Vagina (tissue), 2 donors: ENCODE data around the gene COG3. TPM values are rescaled to one million over a fixed set of nuclear protein-coding genes. Genes with fewer than 3 reads are reported as not detected.
A peak's percentile ranks its signal among the peaks of the same experiment; 100 is the strongest.

Experiments
- DNase-seq, 2 donors: peaks; one replicate each; pipeline ENCODE4 v3.0.0-alpha.2; 2017; ENCODE audit errors: extremely low spot score in 2 of 2
- H3K27ac ChIP-seq: fragments of 200-600 bp; sonication (generic); one replicate; pipeline ENCODE4 v1.5.1; 2019
- H3K27me3 ChIP-seq: fragments of 200-600 bp; sonication (generic); one replicate; pipeline ENCODE4 v1.5.1; 2019
- H3K36me3 ChIP-seq, 2 donors: fragments of 200-600 bp; sonication (generic); one replicate each; pipeline ENCODE4 v1.5.1; 2017 to 2019
- H3K4me1 ChIP-seq: fragments of 200-600 bp; sonication (generic); one replicate; pipeline ENCODE4 v1.5.1; 2019
- H3K4me3 ChIP-seq, 2 donors: fragments of 200-600 bp; sonication (generic); 1 replicate in 1 of 2; 2 replicates in 1 of 2; pipeline ENCODE4 v1.5.1; 2016 to 2019
- H3K9me3 ChIP-seq: fragments of 200-600 bp; sonication (generic); one replicate; pipeline ENCODE4 v1.5.1; 2019
- POLR2A ChIP-seq, 2 donors: fragments of 450-650 bp; IDR thresholded peaks; one replicate each; pipeline ENCODE4 v1.6.1; 2017; ENCODE audit warnings: antibody characterized with exemption in 2 of 2, mild to moderate bottlenecking in 2 of 2, moderate library complexity in 2 of 2
- POLR2AphosphoS5 ChIP-seq, 2 donors: sonication (generic); formaldehyde crosslinking; IDR thresholded peaks; one replicate each; pipeline ENCODE4 v1.9.0; 2017; ENCODE audit warnings: antibody characterized with exemption in 2 of 2, mild to moderate bottlenecking in 2 of 2, low read depth in 1 of 2; ENCODE audit not compliant: insufficient read depth in 1 of 2
- intact Hi-C: fragments of 100-400 bp; cut with DNase I; formaldehyde crosslinking; loops from one replicate; pipeline ENCODE4 v1.15.1; 2023
- total RNA-seq: library from RNA; depleted of rRNA; stranded (reverse); fragments of >200 nt; gene quantifications from one replicate; pipeline ENCODE4 v1.2.3, GENCODE V29; 2016
- TF ChIP-seq, protein P1 (sequence below), 3 experiments: fragments of 450-650 bp in 2 of 3; fragments of 200-600 bp in 1 of 3; sonication (generic) in 1 of 3; IDR thresholded peaks; one replicate each; pipeline ENCODE4 v1.5.1; 2017 to 2019; ENCODE audit warnings: antibody characterized with exemption in 3 of 3, mild to moderate bottlenecking in 2 of 3, moderate library complexity in 2 of 3

COG3 gene
- total RNA-seq, 1 donor from 2014 or later = 25.3 TPM

DNA sequence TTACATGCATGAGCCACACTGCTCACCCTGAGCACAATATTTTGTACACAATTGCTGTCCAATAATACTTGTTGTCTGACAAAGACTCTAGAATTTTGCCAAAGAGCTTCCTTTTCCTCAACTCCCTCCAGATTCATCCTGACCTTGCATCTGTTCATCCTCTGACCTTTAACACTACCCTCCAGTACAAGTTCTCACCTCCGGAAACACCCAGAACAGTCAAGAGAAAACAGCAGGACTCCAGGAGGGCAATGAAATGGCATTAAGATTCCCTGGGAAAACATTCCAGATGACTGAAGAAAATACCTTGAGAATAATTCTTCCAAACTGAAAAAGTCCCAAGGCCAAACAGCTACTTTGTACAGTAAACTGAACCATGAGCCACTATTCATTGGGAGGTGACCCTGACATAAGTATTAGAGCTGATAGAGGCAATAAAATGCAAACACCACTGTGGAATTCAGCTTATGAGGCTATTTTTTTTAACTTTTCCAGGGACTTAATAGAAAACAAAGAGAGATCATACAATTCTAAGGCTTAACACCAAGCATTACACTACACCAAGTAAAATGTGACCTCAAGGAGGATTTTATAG lies 15.7 kb upstream of the COG3 start:
- intact Hi-C loops = no loop called here
- DNase-seq = peak in 1 of 2 donors; percentile 3
- H3K9me3 ChIP-seq = no peaks in the 10 kb centered on the region

DNA sequence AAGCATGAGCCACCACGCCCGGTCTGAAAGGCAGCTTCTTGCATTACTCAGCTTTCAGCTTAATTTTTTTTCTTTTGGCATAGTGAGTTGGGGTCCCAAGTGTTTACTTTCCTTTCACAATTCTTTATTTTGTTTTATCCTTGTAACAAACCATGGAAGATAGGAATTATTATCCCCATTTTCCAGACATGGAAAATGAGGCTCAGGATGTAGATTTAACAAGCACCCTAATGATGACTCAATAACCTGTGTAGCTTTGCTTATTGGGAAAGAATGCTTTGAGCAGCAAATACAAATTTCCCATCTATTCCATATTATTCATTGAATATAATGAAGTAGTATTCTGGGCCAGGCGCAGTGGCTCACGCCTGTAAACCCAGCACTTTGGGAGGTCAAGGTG lies 13.5 kb upstream of the COG3 start:
- intact Hi-C loops = no loop called here
- Histone ChIP-seq H3K4me1 (no peaks in the 10 kb centered on the region), H3K4me3 (no peak overlapping the region), H3K27me3 (no peaks in the 10 kb centered on the region), H3K9me3 (no peaks in the 10 kb centered on the region), H3K27ac (no peak overlapping the region), H3K36me3 (no peaks in the 10 kb centered on the region)
- no peak for DNase-seq
- no peak for TF ChIP-seq POLR2AphosphoS5 (IDR thresholded peaks at IDR 0.05; ENCODE audit: insufficient read depth in 1 of 2, low read depth in 1 of 2)
- TF ChIP-seq POLR2A (IDR thresholded peaks at IDR 0.05) = no peak
- TF ChIP-seq, protein P1, sequence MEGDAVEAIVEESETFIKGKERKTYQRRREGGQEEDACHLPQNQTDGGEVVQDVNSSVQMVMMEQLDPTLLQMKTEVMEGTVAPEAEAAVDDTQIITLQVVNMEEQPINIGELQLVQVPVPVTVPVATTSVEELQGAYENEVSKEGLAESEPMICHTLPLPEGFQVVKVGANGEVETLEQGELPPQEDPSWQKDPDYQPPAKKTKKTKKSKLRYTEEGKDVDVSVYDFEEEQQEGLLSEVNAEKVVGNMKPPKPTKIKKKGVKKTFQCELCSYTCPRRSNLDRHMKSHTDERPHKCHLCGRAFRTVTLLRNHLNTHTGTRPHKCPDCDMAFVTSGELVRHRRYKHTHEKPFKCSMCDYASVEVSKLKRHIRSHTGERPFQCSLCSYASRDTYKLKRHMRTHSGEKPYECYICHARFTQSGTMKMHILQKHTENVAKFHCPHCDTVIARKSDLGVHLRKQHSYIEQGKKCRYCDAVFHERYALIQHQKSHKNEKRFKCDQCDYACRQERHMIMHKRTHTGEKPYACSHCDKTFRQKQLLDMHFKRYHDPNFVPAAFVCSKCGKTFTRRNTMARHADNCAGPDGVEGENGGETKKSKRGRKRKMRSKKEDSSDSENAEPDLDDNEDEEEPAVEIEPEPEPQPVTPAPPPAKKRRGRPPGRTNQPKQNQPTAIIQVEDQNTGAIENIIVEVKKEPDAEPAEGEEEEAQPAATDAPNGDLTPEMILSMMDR (IDR thresholded peaks at IDR 0.05) = no peak

More for the DNA sequence above, 15.7 kb upstream of the COG3 start:
- no peaks in the 10 kb centered on the region for H3K4me1 ChIP-seq
- H3K36me3 ChIP-seq = no peaks in the 10 kb centered on the region
- H3K4me3 ChIP-seq = no peak overlapping the region
- H3K27me3 ChIP-seq = no peaks in the 10 kb centered on the region
- no peak overlapping the region for H3K27ac ChIP-seq
- TF ChIP-seq POLR2AphosphoS5 (IDR thresholded peaks at IDR 0.05; ENCODE audit: insufficient read depth in 1 of 2, low read depth in 1 of 2) (no peak), POLR2A (IDR thresholded peaks at IDR 0.05) (no peak)
- TF ChIP-seq, protein P1 (IDR thresholded peaks at IDR 0.05) = no peak

DNA sequence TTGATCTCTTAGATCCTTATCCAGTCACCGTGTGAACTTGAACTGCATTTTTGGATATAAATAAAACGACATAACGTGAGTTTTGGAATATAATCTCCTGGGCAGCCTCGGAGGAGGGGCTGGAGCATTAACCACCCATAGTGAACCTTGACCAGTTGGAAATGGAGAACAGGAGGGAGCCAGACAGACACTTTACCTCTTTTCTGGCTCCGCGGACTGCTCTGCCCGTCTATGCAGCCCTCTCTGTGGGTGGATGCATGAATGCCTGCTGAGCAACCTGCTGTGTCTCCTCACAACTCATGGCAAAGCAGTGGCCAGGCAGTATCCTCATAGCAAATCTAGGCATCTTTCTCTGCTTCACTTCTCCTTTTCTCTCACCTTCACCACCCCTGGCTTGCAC lies 10.5 kb upstream of the COG3 start:
- intact Hi-C loops = no loop called here
- no peak for DNase-seq
- Histone ChIP-seq H3K9me3 (no peaks in the 10 kb centered on the region), H3K27ac (no peak overlapping the region), H3K4me1 (no peaks in the 10 kb centered on the region), H3K27me3 (no peaks in the 10 kb centered on the region), H3K36me3 (no peaks in the 10 kb centered on the region), H3K4me3 (no peak overlapping the region)
- TF ChIP-seq, protein P1 (IDR thresholded peaks at IDR 0.05) = no peak
- no peak for TF ChIP-seq POLR2A (IDR thresholded peaks at IDR 0.05)
- TF ChIP-seq POLR2AphosphoS5 (IDR thresholded peaks at IDR 0.05; ENCODE audit: insufficient read depth in 1 of 2, low read depth in 1 of 2) = no peak

DNA sequence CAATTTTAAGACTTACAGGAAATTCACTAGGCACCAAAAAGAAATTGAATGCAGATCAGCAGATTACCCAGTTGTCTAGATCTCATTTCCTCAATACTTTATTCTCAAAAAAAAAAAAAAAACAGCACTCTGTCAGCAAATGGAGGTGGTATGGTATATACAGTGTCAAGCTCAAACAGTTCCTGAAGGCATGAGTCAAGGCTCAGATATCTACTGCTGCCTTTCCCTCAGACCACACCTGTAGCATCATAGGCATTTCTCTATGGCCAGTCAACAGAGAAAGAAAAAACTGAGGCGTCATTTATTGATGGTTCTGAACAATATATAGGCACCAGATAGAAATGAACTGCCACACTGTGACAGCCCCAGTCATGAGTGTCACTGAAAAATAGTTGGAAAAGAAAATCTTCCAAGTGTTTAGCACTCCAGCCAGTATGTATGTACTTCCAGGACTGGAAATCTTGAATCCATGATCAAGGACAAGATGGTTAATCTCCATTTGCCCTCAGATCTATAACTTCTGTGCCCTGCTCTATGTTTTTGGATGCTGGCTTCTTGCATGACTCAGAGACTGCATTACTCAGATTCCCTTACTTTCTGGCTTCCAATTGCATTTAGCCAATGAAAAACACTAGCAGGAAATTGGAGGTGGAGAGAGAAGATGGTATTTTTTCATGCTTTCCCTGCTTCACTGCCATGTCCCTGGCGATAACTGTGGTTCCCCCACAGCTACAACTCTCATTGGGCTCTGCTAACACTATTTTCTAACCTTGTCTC lies 8.4 kb upstream of the COG3 start:
- Histone ChIP-seq H3K36me3 (no peaks in the 10 kb centered on the region), H3K27ac (no peak overlapping the region), H3K9me3 (no peaks in the 10 kb centered on the region), H3K4me1 (no peaks in the 10 kb centered on the region), H3K4me3 (no peak overlapping the region), H3K27me3 (no peaks in the 10 kb centered on the region)
- no peak for TF ChIP-seq POLR2AphosphoS5 (IDR thresholded peaks at IDR 0.05; ENCODE audit: insufficient read depth in 1 of 2, low read depth in 1 of 2)
- TF ChIP-seq, protein P1 (IDR thresholded peaks at IDR 0.05) = no peak
- no peak for TF ChIP-seq POLR2A (IDR thresholded peaks at IDR 0.05)
- intact Hi-C loops = no loop called here
- DNase-seq = no peak
